HepG2 (cell line): ENCODE data around the gene CNOT8. TPM values are rescaled to one million over a fixed set of nuclear protein-coding genes. Genes with fewer than 3 reads are reported as not detected.
A peak's percentile ranks its signal among the peaks of the same experiment; 100 is the strongest.

Experiments
- CREB1 ChIP-seq, 2 experiments: fragments of 450-650 bp in 1 of 2; IDR thresholded peaks; 2 replicates each; pipeline ENCODE4 v1.6.1; 2016 to 2017; ENCODE audit warnings: control low read depth in 1 of 2, mild to moderate bottlenecking in 1 of 2, missing compliant biosample characterization in 1 of 2, missing genetic modification characterization in 1 of 2
- DMTF1 ChIP-seq: sonication (generic); formaldehyde crosslinking; IDR thresholded peaks from 2 replicates; pipeline ENCODE4 v1.4.0; 2020; ENCODE audit warnings: mild to moderate bottlenecking, missing genetic modification reagents
- KDM5A ChIP-seq: fragments of 200-600 bp; sonication (generic); IDR thresholded peaks from 2 replicates; pipeline ENCODE4 v1.7.0; 2018; ENCODE audit warnings: antibody characterized with exemption, mild to moderate bottlenecking, low read length, borderline replicate concordance
- MYPOP ChIP-seq: sonication (generic); formaldehyde crosslinking; IDR thresholded peaks from 2 replicates; pipeline ENCODE4 v1.8.1; 2023; ENCODE audit warnings: mild to moderate bottlenecking, moderate library complexity, missing genetic modification reagents
- POGK ChIP-seq: sonication (generic); formaldehyde crosslinking; conservative IDR thresholded peaks from 2 replicates; pipeline ENCODE4 v1.8.0; 2022; ENCODE audit warnings: mild to moderate bottlenecking, moderate library complexity, missing genetic modification reagents
- POLR2AphosphoS2 ChIP-seq: IDR thresholded peaks from 2 replicates; pipeline ENCODE4 v1.6.1; 2011; ENCODE audit warnings: low read depth, low read length, improper control_type of control experiment
- SAFB2 ChIP-seq: sonication (generic); formaldehyde crosslinking; IDR thresholded peaks from 2 replicates; pipeline ENCODE4 v1.5.1; 2020; ENCODE audit warnings: missing genetic modification reagents, low read depth, mild to moderate bottlenecking, borderline replicate concordance
- SCMH1 ChIP-seq: sonication (generic); formaldehyde crosslinking; IDR thresholded peaks from 2 replicates; pipeline ENCODE4 v1.9.0; 2021; ENCODE audit warnings: missing genetic modification reagents, mild to moderate bottlenecking, borderline replicate concordance
- SNRNP70 ChIP-seq: fragments of 200-400 bp; formaldehyde crosslinking; IDR thresholded peaks from 2 replicates; pipeline ENCODE4 v1.6.1; 2017; ENCODE audit warnings: mild to moderate bottlenecking, low read depth, low read length, moderate library complexity
- SP2 ChIP-seq: sonication (generic); formaldehyde crosslinking; IDR thresholded peaks from 2 replicates; pipeline ENCODE4 v1.5.1; 2020; ENCODE audit warnings: mild to moderate bottlenecking, missing genetic modification reagents
- TAF15 ChIP-seq: fragments of 200-400 bp; formaldehyde crosslinking; IDR thresholded peaks from one replicate; pipeline ENCODE4 v1.6.1; 2018; ENCODE audit warnings: mild to moderate bottlenecking, low read depth, low read length; ENCODE audit not compliant: poor library complexity, severe bottlenecking
- U2AF1 ChIP-seq: fragments of 200-400 bp; formaldehyde crosslinking; optimal IDR thresholded peaks from 2 replicates; pipeline ENCODE3; 2017; ENCODE audit warnings: mild to moderate bottlenecking, low read depth, low read length
- ZBTB46 ChIP-seq: sonication (generic); formaldehyde crosslinking; IDR thresholded peaks from 2 replicates; pipeline ENCODE4 v1.4.0; 2020; ENCODE audit warnings: mild to moderate bottlenecking, missing genetic modification reagents, borderline replicate concordance
- ZIK1 ChIP-seq: sonication (generic); formaldehyde crosslinking; IDR thresholded peaks from 2 replicates; pipeline ENCODE4 v1.5.0; 2020; ENCODE audit warnings: mild to moderate bottlenecking, low read depth, missing genetic modification reagents, borderline replicate concordance
- ZNF281 ChIP-seq: sonication (generic); formaldehyde crosslinking; IDR thresholded peaks from 2 replicates; pipeline ENCODE4 v1.4.0; 2020; ENCODE audit warnings: missing genetic modification reagents, borderline replicate concordance
- ZNF367 ChIP-seq: sonication (generic); formaldehyde crosslinking; IDR thresholded peaks from 2 replicates; pipeline ENCODE4 v1.4.0; 2020; ENCODE audit warnings: missing genetic modification reagents, borderline replicate concordance
- ZNF713 ChIP-seq: sonication (generic); formaldehyde crosslinking; IDR thresholded peaks from 2 replicates; pipeline ENCODE4 v1.4.0; 2020; ENCODE audit warnings: mild to moderate bottlenecking, missing genetic modification reagents
- ZSCAN12 ChIP-seq: sonication (generic); formaldehyde crosslinking; IDR thresholded peaks from 2 replicates; pipeline ENCODE4 v1.9.0; 2021; ENCODE audit warnings: mild to moderate bottlenecking, missing genetic modification reagents
- polyA plus RNA-seq, 8 experiments: library from polyadenylated mRNA; depleted of rRNA in 3 of 8; stranded (reverse) in 7 of 8; unstranded in 1 of 8; fragments of >200 nt; fragmentation: Illumina TruSeq in 4 of 8; extraction: Trizol in 4 of 8; gene quantifications; 2 replicates each; pipeline versions ENCODE4 v1.2.1 to v1.2.3, GENCODE V29; 2011 to 2016; ENCODE audit warnings: low read depth in 4 of 8, missing spikeins in 1 of 8, mixed read lengths in 1 of 8; ENCODE audit not compliant: insufficient read depth in 1 of 8
- total RNA-seq, 5 experiments: library from RNA; depleted of rRNA; stranded (reverse); fragments of >200 nt; fragmentation: Illumina TruSeq; extraction: Trizol; gene quantifications; 2 replicates each; pipeline ENCODE4 v1.2.3, GENCODE V29; 2016; ENCODE audit warnings: low read depth in 1 of 5

Gene CNOT8
- total and polyA plus RNA-seq, 2 of the 13 experiments (the other 11 are each of a cell fraction or from before 2014, with no cell fraction given) = 37.1 to 74.9 TPM

GRCh38 chr5:154850255-154851062 is 8.0 kb upstream of the CNOT8 start, which contains the start of gene FAXDC2 (continued):
- TF ChIP-seq ZNF281 (CRISPR knock-in tag) = peak; percentile 67; the same call in 1 of the 2 replicates
- TF ChIP-seq ZBTB46 = no peak
- TF ChIP-seq KDM5A = no peak
- TF ChIP-seq SP2 (CRISPR knock-in tag) = no peak
- TF ChIP-seq ZIK1 (CRISPR knock-in tag) = no peak
- no peak for TF ChIP-seq U2AF1
- no peak for TF ChIP-seq DMTF1 (CRISPR knock-in tag)
- TF ChIP-seq ZNF367 (CRISPR knock-in tag) = no peak
- no peak for TF ChIP-seq SCMH1 (CRISPR knock-in tag)
- no peak for TF ChIP-seq POLR2AphosphoS2
- no peak for TF ChIP-seq ZNF713 (CRISPR knock-in tag)
- no peak for TF ChIP-seq SAFB2 (CRISPR knock-in tag)
- no peak for TF ChIP-seq CREB1 (IDR thresholded peaks at IDR 0.05)
- no peak for TF ChIP-seq CREB1 (CRISPR knock-in tag; IDR thresholded peaks at IDR 0.05)
- no peak for TF ChIP-seq POGK (CRISPR knock-in tag)
- no peak for TF ChIP-seq SNRNP70
- no peak for TF ChIP-seq TAF15
- no peak for TF ChIP-seq MYPOP (CRISPR knock-in tag)
- no peak for TF ChIP-seq ZSCAN12 (CRISPR knock-in tag)
